T-helper 1 cell treated with Interleukin-12 subunit alpha and Interleukin-12 subunit beta and Interleukin-4 antibody, amounts not matched to agents 30 ng/mL and 1 ng/mL, for 36 hours (primary cell): ENCODE measurements around the gene RBM34. TPM values are rescaled to one million over a fixed set of nuclear protein-coding genes. Genes with fewer than 3 reads are reported as not detected.

Experiments used
- intact Hi-C: fragments of 100-400 bp; cut with micrococcal nuclease; formaldehyde crosslinking; loops from one replicate; pipeline ENCODE4 v1.15.1; 2024
- total RNA-seq: library from RNA; stranded (reverse); gene quantifications from 2 replicates; pipeline ENCODE4 v1.2.3, GENCODE V29; 2022

The RBM34 gene
- total RNA-seq, 1 donor from 2014 or later, result 108 TPM

DNA sequence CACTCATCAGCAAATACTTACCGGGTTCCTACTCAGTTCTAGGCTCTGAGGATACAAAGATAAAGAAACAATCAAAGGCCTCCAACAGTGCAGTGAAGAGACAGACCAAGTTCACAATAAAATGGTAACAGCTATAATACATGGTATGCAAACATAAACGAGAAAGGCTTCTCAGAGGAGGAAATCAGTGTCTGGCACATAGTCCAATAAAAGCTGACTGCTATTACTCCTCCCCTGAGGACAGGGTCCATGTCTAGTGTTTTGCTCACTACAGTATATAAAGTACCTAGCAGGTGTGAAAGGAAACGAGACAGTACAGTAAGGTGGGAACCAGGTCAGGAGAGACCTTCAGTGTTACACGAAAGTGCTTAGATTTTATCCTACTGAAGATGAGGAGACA, 4.3 kb downstream of the RBM34 start:
- intact Hi-C loops, result no loop called here

DNA sequence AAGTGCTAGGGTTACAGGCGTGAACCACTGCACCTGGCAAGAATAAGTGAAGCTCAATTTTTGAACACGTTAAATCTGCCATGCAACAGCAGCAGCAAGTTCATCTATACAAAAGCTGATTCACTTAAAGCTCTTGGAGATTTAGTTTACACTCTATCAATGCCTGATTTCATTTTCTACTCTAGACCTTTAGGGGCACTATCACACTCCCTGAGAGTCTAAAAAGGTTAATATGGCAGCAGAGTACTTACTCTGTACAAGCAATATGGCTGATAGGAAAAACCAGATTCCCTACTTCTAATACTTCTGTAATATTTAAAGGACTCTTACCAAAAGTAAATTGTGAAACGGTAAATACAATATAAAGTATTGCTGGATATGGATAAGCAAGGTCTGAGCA, 4.8 kb downstream of the RBM34 start:
- intact Hi-C loops, result no loop called here

DNA sequence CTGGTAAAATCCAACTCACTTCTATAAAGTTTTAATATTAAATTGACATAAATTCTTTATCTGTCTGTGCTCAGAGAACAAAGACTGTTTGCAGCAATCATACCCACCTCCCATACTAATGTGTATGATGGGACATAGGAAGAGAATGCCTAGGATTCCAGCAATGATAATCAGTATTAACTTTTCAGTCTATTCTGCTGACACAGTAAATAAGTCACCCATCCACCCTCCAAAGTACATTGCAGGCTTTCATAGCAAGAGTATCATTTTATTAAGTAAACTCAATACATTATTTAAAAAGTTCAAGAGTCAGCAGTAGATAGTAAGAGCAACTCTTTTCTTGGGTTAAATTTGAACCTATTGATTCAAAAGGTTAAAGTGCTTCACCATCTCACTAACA, 8.8 kb downstream of the RBM34 start:
- intact Hi-C loops, result no loop called here

DNA sequence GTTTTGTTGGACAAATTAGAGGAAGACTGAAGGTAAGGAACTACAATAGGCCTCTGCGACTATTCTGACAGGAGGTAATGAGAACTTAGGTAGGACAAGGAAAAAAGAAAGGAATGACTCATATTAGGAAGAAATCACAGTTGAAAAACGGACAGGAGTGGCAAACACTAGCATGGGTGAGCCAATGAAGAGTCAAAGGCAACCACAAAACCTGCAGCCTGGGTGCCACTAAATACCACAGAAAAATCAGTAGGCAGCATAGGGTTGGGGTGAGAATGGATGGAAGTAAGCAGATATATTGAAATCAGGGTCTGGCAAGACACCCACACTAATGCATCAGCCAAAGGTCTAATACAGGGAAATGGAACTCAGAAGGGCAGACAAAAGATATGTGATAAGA, 10.0 kb downstream of the RBM34 start:
- intact Hi-C loops, result no loop called here

DNA sequence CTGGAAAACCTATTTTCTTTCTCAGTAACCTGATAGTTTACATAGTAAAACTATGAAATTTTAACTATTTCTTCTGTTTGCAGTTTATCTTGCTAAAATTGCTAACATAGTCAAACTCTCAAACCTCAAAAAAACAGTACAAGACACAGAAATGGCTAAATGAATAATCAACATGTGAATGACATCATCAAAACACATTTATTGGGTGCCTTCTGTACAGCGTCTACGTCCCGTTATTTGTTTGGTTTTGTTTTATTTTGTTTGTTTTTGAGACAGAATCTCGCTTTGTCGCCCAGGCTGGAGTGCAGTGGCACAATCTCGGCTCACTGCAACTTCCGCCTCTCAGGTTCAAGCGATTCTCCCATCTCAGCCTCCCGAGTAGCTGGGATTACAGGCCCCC, 11.2 kb downstream of the RBM34 start:
- intact Hi-C loops, result no loop called here

DNA sequence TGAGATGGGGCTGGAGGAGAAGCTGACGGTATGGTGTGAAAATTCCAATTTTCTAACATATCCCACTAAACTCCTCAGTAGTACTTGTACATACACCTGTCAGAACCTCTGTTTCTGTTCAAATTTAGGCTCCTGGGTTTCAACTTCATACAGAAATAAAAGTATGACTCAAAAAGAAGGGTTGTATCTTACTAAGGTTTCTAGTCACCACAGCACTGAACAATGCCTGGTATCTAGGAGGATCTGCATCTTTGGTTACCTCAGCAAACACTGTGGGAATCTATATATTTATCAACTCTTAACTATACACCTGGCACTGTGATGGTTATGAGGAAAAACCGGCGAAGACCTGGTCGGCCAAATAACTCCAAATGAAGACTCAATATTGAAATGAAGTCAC, 13.8 kb downstream of the RBM34 start:
- intact Hi-C loops, result no loop called here

DNA sequence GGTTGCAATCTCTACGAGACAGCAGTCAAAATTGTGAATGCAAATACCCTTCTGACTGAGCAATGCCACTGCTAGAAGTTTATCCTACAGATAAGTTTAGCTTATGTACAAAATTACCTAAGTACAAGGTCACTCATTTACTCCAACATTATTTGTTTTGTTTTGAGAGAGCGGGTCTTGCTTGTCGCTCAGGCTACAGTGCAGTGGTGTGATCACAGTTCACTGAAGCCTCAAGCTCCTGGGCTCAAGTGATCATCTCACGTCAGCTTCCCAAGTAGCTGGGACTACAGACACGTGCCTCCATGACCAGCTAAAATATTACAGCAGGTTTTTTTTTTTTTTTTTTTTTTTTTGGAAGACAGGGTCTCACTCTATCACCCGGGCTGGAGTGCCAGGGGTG, 15.4 kb downstream of the RBM34 start:
- intact Hi-C loops, result no loop called here

DNA sequence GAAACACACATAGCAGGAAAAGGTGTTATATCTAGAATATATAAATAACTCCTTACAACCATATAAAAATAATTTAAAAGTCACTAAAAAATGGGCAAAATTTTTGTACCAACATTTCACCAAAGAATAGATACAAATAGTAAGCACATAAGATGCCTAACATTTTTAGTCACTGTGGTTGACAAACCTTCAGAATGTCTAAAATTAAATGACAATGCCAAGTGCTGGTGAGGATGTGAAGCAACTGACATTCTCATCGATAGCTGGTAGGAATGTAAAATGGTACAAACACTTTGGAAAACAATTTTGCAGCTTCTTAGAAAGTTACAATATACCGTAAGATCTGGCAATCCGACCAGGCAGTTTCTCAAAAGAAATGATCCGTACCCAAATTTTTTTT, 18.1 kb downstream of the RBM34 start:
- intact Hi-C loops, result no loop called here

DNA sequence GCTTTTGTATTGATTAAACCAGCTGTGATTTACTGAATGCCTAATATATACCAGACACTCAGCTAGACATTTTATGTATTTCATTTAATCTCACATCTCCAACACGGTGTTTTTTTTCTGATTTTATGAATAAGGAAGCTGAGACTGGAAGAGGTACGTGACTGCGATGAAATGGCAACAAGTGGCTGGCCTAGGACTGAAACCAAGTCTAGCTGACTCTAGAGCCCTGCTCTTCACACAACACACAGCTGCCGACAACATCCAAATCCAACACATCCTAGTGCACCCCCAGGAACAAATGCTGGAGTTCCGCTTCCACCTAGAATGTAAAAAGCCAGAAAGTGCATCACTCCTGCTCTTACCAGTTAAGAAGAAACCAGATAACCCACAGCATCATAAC, 21.7 kb downstream of the RBM34 start:
- intact Hi-C loops, result no loop called here

DNA sequence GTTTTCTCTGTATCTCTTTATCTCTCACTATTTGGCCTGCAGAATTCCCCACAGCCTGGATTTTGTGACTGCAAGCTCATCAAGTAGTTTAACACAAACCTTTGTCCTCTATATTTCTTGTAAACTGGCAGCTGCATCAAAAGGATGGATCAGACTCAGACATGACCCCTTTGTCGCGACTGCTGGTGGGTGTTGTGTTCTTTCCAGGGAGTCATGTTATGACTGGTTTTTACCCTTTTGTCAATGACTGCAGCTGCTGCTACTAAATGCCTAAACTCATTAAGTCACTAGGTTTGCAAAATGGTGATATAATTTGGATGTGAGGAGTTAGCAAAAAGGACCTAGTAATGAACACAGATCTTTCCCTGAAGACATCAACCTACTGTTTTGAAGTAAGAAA, 22.2 kb downstream of the RBM34 start:
- intact Hi-C loops, result no loop called here

DNA sequence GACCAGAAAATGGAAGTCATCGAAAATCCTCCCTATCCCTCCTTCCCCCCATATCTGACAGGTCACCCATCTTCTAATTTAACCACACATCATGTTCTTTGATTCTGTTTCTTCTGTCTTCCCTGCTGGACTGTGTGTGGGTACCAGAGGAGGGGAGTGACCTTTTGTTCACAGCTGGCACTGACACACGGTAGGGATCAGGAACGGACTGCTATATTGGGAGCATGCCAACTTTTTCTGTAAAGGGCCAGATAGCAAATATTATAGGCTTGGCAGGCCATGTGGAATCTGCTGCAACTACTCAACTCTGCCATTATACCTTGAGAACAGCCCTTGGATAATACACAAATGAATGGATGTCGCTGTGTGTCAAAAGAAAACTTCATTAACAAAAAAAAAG, 24.9 kb downstream of the RBM34 start:
- intact Hi-C loops, result no loop called here

DNA sequence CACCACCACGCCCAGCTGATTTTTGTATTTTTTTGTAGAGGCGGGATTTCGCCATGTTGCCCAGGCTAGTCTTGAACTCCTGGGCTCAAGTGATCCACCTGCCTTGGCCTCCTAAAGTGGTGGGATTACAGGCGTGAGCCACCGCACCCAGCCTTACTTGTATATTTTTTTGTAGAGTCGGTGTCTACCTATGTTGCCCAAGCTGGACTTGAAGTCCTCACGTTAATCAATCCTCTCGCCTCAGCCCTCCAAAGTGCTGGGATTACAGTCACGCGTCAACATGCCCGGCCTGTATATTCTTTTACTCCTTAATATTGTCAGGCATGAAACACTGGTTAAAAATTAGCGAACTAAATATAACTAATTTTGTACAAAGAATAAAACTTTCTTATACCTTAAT, 26.9 kb downstream of the RBM34 start:
- intact Hi-C loops, result no loop called here

DNA sequence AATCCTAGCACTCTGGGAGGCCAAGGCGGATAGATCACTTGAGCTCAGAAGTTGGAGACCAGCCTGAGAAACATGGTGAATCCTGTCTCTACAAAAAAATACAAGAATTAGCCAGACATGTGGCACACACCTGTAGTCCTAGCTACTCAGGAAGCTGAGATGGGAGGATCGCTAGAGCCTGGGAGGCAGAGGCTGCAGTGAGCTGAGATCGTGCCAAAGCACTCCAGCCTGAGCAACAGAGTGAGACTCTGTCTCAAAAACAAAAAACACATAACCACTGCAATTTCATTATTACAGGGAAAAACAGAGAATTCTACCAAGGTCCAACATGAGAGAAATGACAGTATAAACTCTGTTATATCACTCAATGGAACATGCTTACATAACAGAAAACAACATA, 28.0 kb downstream of the RBM34 start:
- intact Hi-C loops, result no loop called here

DNA sequence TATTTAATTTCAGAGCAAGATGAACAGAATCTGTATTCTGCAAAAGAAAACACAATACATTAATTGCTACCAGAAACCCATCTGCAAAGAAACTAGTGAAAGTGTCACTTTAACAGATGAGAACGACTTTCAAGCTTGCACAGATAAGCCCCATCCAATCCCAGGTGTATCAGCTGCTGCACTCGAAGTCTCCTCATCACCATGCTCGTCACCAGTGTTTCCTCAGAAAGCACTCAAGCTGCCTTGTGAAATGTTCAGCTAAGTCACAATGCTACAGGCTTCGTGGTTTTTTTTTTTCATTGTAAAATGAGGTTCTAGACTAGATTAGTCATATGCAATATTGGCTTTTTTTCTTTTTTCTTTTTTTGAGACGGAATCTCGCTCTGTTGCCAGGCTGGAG, 29.1 kb downstream of the RBM34 start:
- intact Hi-C loops, result no loop called here

DNA sequence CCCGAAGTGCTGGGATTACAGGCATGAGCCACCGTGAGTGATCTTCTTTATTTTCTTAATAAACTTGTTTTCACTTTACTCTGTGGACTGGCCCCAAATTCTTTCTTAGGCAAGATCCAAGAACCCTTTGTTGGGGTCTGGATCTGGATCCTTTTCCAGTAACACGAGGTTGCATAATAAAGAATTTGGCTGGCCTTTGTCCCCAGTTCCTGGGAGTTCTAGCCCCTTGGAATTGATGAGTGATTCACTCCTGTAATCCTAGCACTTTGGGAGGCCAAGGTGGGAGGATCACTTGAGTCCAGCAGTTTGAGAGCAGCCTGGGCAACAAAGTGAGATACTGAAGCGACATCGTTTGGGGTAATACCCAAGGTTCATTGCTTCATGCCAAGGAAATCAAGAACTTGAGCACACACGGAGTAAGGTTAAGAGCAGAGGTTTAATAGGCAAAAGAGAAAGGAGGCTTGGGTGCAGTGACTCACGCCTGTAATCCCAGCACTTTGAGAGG, 30.2 kb downstream of the RBM34 start:
- intact Hi-C loops, result no loop called here

DNA sequence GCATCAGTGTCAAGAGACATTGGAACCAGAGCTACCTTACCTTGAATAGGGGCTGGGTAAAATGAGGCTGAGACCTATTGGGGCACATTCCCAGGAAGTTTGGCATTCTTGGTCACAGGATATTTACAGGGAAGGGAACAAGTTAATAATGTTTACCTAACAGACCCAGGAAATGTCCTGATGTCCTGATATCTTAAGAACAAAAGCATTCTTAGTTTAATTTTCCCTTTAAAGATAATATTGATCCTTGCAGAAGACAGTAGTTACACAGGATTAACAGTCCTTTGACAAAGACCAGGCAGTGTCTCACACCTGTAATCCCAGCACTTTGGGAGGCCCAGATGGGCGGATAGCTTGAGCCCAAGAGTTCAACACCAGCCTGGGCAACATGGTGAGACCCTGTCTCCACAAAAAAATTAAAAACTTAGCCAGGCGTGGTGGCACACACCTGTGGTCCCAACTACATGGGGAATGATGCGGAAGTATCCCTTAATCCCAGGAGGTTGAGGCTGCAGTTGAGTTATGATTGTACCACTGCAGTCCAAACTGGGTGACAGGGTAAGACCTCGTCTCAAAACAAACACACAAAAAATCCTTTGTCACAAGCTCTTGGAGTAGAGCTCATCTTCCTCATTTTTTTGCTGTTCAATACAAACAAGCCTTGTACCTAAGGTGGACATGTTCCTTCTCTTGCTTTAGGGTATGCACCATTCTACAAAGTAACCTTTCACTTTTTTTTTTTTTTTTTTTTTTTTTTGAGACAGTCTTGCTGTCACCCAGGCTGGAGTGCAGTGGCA, 31.1 kb downstream of the RBM34 start:
- intact Hi-C loops, result loop anchor here (1.0 kb wide), 2 partner anchors 237 to 512 kb away; partner anchors contain the start of gene TBCE

DNA sequence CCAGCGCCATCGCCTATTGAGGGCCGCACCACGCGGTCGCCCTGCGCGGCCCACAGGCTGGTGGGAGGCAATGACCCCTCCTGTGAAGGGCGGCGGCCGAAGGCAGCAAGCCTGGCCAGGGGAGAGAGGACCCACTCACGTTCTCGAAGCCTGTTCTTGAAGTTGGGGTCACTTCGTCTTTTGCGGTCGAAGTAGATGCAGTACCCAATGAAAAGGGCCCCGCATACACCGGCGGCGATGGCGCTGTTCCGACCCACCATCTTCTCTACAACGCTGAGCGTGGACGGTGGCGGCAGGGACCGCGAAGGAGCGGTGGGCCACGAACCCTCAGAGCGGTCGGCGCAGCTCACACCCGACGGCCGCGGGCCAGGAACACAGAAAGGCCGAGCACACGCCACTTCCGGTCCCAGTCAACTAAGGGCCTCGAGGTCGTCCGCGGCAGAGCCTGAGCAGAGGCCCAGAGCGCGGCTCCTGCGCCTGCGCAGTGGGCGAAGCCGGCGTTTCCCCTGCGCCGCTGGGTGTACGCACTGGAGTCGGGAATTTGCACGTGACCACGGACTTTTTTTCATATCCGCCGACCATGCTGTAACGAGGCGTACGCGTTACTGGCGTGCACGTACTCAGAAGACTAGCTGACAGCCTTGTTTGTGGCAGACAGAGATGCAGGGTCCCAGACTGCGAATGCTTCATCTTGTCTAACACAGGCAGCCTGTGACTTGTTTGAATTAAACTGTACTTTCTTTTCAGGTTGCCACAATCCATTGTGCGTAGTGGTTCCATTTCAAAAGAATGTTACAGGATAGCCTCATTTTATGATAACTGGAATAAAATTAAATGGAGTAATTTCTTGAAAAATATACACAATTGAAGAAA, 32.4 kb downstream of the RBM34 start, which contains the start of gene TOMM20:
Gene TOMM20, minus strand, starts transcription at position 382 of the 873 bp plus-strand sequence. Its CDS starts 122 bp downstream, at position 260.
- intact Hi-C loops, result loop anchor here (1.0 kb wide), 10 partner anchors 23 to 871 kb away; partner anchors contain the start of genes ARID4B, COA6, GGPS1 and RBM34

DNA sequence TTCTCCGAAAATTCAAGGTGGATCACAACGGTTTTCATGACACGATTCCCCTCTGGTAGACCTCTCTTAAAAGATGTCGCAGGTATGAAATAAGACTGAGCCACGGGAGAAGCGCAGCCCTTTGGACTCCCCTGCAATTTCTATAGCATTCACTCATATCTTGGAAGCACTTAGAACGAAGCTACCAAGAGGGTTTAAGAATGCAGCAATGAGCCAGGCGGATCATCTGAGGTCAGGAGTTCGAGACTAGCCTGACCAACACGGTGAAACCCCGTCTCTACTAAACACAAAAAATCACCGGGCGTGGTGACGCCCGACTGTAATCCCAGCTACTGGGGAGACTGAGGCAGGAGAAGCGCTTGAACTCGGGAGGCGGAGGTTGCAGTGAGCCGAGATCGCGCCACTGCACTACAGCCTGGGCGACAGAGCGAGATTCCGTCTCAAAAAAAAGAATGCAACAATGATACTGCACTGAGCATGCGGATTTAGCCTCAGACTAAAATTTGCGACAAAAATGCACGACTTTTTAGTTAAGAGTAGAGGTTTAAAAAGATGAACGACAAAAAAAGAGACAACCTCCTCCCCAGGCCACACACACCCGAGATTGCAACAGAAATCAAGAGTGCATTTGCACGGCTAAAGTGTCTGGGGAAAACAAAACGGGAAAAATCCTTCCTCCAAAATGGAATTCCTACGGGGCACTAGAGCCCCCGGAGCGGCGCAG, 33.2 kb downstream of the RBM34 start:
- intact Hi-C loops, result loop anchor here (1.0 kb wide), 8 partner anchors 23 to 871 kb away; partner anchors contain the start of genes ARID4B, COA6, GGPS1 and RBM34

DNA sequence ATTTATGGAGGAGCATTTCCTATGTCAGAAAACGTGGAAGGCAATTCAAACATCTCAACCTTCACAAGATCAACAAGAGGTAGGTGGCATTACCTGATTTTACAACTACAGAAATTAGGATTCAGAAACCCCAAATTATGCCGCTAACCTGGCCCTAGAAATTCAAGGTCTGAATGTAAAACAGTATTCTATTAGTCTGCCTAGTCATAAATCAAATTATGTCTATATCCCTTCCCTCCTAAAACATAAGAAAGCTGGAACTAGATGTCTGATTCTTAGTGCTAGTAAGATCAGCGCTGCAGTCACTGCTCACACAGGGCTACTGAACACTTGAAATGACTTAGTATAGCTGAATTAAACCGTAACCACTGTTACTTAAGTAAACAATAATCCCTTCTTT, 33.8 kb downstream of the RBM34 start:
- intact Hi-C loops, result no loop called here

DNA sequence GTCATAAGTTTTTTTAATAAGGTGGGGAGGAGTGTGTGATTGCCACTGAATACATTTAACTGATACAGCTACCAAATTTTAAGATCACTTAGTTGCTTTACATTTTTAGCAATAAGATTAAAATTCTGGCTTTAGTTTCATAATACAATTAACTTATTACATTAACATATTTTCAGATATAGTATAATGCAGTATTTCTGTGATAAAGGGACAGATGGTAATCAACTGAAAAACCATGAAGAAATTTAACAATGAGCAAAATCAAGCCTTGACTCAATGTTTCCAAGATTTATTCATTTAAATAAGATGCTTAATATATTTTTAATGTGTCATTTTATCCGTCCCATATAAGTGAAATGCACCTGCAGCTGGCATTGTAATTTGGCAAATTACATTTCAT, 36.4 kb downstream of the RBM34 start:
- intact Hi-C loops, result no loop called here

DNA sequence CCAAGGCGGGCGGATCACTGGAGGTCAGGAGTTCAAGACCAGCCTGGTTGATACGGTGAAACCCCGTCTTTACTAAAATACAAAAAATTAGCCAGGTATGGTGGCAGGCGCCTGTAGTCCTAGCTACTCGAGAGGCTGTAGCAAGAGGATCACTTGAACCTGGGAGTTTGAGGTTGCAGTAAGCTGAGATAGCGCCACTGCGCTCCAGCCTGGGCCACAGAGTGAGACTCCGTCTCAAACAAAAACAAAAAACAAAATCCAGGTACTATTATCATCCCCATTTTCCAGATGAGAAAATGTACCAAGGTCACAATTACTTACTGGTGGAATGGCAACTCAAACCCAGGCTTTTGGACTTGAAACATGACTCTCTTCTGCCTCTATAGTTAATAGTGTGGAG, 36.9 kb downstream of the RBM34 start:
- intact Hi-C loops, result no loop called here
